Suppressor macrophage treated with lipopolysaccharide for 1 hour (primary cell): ENCODE results near the gene NPB.

Experiments
- DNase-seq, 3 donors: peaks; one replicate each; pipeline ENCODE4 v3.0.0-alpha.2; 2020 to 2022

The NPB gene

DNA sequence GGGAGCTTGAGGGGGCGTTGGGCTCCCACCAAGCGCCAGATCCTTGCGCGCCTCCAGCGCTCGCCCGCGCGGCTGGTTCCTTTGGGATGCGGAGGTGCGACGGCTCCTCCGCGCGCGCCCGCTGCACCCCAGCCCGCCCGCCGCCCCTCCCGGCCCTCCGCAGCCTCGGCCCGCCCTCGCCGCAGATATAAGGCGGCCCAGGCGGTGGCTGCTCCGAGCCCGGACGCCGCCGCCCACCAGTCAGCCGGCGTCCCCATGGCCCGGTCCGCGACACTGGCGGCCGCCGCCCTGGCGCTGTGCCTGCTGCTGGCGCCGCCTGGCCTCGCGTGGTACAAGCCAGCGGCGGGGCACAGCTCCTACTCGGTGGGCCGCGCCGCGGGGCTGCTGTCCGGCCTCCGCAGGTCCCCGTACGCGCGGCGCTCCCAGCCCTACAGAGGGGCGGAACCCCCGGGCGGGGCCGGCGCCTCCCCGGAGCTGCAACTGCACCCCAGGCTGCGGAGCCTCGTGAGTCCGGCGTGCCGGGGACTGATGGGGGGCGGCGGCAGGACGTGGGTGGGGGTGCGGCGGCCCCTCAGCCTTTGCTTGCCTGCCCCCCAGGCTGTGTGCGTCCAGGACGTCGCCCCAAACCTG lies at the start of gene NPB:
Gene NPB, plus strand, starts transcription at position 216 of the 630 bp plus-strand sequence. Its CDS starts 40 bp downstream, at position 256.
- DNase-seq, result peak in 2 of 3 donors; percentile 40 to 67

DNA sequence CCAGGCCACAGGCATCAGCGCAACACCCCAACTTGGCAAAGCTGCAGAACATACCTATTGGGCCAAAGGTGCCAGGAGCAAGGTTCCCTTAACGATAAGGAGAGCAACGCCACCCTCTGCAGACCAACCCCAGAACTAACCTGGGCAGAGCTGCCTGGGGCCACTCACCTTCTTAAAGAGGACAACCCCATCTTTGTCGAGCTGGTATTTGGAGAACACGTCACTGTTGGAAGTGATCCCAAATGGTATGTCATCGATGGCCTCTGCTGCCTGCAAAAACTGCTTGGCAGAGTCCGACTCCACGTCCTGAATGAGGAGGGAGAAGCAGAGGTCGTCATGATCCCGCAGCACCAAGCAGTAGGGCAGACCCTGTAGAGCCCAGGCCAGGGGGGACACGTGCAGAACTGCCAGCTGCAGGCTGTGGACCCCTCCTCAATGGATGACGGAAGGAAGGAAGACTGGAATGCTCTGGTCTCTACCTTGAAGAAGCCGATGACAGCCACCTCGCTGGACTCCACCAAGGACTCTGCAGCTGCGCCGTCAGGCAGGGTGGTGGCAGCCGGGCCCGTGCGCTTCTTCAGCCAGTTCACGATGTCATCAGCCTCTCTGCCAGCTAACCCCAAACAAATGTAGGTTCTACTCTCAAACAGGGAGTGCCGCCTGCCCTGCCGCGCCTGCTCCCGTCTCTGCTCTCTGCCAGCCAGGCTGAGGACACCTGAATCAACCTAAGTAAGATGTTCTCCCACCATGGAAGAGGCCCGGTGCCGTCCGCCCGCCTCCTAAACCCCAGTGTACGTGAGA lies 46.9 kb upstream of the NPB start:
- DNase-seq, result no peak

DNA sequence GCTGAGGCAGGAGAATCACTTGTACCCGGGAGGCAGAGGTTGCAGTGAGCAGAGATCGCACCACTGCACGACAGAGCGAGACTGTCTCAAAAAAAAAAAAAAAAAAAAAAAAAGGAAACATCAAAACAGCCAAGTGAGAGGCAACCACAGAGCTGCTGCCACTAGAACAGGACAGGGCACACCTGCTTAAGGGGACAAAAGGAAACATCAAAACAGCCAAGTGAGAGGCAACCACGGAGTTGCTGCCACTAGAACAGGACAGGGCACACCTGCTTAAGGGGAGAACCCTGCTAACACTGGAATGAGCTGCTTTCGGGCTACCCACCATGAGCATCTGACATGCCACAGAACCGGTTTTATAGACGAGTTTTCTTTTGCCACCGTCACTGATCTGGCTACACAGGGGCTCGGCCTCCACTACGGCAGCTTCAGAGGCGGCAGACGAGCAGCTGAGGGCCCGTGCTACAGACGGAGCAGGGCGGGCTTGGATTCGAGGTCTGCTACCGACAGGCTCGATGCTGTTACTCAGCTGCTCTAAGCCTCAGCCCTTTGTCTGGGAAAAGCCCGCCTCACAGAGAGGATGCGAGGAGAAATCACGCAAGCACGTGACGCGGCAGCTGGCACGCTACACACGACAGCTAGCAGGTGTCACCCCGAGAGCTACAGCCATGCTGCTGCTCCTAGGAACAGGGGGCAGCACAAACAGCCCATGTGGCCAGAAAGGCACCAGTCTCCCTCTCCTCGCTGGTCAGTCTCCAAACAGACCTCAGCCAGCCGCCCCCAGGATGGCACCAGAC lies 43.7 kb upstream of the NPB start:
- DNase-seq, result no peak

DNA sequence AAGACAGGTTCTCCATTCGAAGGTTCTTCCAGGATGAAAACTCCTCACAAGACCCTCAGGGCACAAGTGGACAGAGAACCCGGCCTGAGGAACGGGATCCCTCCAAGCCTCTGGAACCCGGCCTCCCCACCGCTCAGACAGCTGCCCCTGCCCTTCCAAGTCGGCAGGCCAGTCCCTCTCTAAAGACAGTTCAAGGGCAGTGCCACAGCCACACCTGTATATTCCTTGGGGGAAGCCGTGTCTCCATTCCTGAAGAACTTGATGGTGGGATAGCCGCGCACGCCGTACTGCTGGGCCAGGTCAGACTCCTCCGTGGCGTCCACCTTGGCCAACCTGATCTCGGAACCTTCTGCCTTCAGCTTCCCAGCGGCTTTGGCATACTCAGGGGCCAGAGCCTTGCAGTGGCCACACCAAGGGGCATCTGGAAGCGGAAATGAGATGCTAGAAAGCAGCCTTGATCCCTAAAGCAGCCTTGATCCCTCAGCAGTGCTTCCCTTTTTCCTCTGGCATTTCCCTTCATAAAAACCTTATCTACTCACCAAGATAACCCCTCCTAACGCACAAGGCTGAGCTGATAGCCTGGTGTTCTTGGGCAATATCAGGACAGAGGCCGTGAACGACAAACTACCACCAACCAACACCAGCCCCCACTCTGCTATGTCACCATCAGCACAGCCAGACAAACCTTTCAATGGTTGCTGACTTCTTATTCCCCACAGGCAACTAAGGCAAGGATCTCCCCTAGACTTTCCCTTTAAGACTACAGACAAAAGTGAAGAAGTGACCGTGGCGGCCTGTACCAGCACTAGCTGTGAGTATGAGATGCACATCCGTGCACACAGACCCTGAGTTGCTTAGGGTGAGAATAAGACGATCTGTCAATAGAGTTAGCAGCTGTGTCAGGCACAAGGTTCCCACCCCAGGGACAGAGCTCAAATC lies 42.8 kb upstream of the NPB start:
- peak; percentile 36 to 51 (median 51) for DNase-seq

DNA sequence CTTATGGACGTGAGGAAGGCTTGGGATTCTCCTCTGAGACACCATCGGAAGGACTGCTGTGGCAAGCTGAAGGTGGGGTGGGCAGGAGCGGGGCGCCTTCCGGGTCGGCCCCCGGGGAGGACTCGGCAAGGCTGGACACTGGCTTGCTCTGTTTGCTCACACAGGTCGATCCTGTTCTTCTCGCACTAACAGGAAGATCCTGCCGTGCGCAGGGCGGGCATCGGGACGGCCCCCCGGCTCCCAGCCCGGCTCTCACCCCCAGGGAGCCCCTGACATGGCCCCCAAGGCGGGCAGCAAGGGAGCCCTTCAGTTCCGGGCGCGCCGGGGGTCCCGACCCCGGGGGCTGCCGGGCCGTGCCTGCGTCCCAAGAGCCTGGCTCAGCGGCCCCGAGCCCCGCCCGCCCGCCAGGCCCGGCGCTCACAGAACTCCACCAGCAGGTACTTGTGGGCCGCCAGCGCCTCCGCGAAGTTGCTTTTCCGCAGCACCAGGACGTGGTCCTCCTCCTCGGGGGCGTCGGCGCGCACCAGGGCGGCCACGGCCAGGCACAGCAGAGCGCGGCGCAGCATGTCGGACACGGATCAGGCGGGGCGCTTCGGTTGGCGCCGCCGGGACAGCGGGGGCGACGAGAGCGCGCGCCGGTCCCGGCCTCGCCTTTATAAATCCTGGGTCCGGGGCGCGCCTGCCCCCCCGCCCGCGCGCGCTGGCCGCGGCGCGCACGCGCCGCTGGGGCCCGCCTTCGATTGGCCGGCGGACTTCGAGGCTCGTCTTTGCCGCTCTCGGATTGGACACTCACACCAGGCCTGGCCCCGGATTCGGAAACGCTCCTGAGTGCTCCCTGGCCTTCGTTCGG lies 41.9 kb upstream of the NPB start, which contains the start of gene P4HB:
Gene P4HB, minus strand, starts transcription at position 630 of the 850 bp plus-strand sequence. Its CDS starts 64 bp downstream, at position 566.
- peak in 1 of 3 donors; percentile 99 for DNase-seq

DNA sequence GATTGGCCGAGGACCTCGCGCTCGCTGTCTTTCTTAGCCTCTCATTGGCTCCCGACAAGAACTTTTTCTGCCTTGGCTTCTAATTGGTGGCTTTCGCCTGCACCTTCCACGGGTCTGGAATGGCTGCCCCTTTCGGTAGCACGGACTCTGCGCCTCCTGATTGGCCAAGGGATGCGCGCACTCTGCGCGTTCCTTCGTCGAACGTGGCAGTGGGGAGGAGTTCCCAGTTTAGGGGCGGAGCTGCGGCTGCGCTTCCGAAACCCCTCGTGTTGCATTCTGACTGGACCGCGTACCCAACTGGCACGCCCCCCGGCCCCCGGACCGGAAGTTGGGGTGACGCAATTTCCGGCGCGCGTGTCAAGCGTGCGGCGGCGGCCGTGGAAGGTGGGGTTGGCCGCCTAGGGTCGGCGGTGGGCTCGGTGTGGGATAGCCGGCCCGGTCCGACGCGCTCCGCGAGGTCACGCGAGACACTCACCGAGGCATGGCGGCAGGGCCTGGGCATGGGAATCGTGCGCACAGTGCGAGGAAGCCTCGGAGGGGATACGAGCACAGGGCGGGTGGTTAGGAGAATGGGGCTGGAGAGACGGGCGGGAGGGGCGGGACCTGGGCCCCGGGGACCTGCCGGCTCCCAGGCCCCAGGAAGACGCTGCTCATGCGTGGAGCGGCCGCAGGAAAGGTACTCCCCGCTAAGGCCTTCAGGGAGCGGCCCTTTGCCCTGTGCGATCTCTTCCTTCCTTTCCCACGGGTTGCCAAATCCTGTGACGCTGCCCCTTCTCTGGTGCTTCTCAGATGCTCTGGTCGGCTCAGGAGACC lies 41.1 kb upstream of the NPB start:
- DNase-seq, result peak; percentile 100

DNA sequence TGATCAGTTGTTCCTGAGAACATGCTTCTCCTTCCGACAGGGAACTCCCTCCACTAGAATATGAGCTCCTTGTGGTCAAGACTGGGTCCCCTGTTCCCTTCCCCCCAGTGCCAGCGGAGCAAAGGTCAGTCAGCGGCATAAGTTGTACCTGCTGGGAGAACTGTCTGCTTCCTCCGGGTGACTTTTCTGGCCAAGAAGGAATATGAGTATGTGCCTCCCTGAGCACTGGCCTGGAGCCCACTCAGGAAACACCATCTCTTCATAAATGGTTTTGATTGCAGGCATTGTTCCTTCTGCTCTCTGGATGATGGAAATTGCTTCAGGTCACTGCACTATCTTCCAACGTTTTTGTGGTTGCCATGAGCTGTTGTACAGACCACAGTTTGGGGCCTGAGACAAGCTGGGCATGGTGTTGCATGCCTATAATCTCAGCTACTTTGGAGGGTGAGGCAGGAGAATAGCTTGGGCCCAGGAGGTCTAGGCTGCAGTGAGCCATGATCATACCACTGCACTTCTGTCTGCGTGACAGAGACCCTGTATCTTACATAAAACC lies 38.8 kb upstream of the NPB start:
- DNase-seq, result no peak

DNA sequence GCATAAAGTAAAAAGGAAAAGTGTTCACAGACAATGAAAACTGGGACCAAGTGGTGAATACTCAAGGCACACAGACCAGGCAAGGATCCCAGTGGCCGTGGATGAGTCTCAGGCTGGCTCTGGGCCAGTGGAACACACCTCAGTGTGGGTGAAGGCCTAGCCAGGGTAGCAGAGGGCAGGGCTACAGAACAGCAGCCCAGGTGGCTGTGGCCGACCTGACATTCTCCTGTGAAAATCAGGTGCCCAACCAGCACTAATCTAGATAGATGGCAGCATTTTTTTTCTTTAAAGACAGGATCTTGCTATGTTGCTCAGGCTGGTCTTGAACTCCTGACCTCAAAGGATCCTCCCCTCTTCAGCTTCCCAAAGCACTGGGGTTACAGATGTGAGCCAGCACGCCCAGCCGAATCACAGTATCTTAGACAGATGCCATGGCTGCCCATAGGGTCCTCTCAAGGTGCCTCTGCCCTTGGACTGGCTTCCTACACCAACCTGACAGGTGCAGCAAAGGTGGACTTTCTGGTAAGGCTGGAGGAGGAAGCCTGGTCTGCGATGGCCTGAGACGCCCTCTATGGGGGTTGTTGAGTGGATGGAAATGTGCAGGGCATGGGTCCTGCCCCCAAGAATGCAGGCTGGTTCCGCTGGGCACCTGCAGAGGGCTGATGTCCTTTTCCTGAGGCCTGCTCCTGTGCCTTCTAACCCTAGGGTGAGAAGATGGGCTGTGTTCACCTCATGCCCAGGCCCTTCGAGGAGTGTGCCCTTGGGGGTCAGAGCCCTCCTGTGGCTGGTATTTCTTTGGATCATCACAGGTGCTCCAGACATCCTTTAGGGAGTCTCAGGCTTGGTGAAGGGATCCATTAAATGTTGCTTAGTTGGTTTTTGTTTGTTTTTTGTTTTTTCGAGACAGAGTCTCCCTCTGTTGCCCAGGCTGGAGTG lies 37.9 kb upstream of the NPB start:
- no peak for DNase-seq

DNA sequence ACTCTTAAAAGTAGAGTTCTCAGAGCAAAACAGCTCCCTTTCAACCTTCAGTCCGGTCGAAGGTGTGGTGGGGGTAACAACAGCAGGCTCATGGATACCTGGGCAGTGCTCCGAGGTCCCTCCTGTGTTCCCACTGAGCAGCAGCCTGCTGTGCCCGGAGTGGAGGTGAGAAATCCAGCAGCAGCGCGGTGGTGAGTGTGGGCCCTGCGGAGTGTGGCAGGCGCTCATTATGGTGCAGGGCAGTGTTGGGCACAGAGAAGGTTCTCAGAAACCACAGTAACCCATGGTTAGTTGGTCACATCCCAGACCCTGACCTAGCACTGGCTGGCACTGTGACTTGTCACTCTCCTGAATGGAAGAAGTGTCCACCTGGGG lies 36.7 kb upstream of the NPB start:
- no peak for DNase-seq

DNA sequence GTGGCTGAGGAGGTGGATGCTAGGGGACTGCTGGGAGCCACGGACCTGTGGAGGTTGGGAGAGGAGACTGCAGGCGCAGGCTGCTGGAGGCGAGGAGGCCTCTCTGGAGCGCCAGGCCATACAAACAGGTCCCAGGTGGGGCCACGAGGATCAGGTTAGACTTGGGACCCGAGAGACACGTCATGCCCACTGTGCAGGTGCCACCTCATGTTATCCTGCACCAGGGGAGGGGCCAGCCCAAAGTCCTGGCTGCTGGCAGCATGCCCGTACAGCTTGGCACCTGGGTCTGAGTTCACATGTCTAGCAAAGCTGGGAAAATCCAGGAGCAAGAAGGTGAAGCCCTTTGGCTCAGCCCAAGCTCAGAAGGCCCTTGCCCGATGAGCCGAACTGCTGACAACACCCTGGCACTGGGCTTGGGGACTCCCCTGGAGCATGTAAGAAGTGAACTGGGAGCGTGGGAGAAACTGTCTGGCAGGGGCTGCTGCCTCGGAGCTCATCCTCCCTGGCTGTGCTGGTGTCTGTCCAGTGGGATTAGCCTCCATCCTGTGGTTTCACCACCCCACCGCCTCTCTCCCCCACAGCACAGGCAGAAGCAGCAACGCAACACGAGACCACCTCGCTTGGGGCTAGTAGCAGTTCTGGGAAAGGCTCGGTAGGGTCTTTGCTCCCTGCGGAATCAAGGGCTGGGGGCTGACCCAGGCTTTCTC lies 36.2 kb upstream of the NPB start:
- no peak for DNase-seq

DNA sequence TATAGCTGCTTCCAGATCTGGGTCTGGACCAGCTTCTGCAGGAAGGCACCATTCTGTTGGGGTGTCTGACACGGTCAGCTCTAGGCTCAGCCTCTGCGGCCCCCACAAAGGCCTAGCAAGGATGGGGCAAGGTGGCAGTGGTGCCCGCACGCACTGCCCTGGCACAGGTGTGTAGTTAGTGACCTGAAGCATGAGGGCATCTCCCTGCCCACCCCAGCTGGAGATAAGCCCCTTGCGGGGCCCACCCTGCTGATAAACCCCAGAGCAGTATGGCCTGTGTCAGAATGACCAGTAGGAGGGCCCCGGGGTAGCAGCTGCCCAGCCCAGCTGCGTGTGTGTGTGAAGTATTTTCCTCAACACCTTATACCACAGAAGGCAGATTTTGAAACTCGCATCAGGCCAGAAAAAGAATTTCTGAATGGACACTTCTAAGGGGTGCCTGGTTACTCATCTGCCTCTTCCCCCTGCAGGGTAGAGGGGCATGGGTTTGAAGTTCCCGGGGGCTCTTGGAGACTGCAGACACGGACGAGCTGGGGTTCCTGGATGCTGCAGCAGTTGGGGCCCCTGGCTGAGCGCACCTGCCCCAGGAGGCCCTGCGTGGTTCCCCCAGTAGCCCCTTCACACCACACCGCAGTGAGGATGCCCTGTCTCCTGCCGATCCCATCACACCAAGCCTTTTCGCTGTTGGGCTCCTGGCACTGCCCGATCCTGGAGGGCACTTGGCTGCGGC lies 35.4 kb upstream of the NPB start:
- DNase-seq, result no peak

DNA sequence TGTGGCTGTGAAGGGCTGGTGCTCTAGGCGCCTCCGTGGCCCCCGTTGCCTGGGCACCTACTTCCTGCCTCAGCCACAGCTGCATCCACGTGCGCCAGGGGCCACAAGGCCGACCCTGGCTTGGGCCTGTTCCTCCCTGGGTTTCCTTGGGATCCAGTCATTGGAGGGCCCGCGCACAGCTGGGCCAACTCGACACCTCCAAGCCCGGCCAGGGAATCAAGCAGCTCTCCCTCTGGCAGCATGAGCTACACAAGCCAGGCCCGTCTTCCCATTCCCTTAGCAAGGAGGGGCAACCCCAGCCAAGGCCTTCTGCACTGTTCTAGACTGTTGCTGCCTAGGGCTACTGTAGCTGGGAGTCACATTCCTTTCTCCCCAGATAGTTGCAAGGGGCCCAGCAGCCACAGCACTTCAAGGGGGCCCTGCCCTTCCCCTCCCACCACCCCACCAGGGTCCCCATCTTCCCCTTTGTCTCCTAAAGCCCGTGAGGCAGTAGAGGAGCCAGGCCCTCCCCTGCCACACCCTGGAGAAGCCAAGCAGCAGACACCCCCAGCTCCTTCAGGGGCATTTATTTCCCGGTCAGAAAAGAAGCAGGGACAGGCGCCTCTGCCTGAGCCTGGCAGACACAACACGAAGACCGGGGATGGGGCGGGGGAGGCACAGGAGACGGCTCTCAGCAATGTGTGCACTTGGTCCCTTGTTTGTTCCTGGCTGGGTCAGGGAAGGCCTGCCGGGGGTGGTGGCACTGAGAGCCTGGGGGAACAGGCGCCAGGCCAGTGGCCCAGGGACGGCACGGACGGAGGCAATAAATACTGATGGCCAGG lies 34.7 kb upstream of the NPB start:
- DNase-seq, result no peak

DNA sequence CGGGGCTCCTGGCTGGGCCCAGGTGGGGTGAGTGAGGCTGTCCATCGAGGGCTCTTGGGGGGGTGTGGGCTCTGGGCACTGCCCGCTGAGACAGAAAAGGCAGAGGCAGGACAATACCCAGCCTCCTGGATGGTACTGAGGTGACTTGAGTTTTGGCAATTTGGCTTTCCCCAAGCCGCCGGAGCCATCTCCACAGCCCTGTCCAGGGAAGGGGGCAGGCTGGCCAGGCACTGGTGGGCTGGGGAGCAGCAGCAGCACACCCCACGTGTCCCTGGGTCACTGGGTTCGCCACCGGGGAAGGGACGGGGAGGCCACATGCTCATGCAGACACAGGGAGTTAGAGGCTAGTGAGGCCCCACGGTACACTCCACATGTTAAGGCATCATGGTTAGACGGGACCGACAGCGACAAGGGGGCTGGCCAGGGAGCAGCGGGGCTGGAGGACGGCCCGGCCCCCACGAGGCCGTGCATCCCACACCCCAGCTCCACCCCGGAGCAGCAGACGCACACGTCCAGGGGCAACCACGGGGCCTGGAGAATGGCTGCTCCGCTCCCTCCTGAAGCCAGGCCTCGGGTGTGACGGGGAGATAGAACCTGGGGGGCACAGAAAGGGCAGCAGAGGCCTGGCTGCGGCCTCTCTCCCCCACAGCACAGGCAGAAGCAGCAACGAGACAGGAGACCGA lies 33.9 kb upstream of the NPB start:
- DNase-seq, result no peak

DNA sequence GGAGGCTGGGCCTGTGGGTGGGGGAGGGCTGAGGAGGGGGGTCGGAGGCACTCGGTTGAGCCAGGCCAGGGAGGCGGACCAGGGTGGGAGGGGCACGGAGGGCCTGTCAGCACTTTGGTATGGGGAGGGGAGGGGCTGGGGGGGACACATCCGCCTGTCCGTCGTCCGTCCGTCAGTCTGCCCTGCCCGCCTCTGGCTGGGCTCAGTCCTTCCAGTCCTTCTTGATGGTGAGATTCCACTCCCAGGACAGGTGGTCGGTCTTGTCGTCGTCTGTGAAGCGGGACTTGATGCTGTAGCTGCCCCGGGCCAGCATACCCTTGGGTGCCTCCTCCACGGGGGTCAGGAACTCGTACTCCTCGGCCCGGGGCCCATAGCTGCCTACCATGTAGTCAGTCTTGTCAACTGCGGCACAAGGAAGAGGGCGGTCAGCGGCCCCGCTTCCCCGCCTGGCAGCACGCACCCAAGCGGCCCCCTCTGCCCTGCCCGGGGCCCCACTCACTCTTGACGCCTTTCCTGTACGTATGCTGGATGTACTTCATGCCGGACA lies 33.3 kb upstream of the NPB start:
- DNase-seq, result no peak

DNA sequence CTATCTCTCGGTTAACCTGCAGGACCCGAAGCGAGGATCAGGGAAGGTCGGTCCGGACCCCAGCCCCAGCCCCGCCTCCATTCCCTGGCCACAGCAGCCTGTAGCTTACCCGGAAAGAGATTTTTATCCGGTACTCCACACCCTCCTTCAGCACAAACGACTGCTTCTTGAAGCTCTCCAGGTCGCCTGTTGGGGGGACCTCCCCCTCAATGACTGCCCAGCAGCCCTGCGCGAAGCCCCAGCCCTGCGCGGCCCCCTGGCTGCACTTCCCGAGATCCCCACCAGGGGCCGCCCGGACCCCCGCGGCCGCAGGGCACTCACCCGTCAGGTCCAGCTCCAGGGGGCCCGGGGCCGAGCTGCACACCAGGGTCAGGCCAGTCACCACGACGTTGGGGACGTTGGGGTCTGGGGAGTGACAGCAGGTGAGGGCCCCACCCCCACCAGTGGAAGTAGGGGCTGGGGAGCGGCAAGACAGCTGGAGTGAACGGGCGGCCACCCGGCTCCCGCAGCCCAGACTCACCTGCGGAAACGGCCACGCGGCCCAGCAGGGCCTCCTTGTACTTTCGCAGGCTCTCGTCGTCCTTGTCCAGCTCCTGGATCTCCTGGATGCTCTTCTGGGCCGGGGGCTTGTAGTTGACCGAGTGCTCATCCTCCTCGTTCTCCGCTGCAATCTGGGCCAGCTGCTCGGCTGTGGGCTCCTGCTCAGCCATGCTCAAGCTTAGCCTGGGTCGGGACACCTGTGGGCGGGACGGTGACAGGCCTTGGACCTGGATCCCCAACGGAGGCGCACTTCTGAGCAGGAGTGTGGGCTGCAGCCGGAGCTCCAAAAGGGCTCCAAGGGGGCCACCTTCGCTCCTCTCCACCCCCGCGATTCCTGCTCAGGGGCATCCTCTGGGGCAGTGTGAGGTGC lies 32.6 kb upstream of the NPB start:
- peak in 2 of 3 donors; percentile 44 to 61 for DNase-seq
